ENCODE data around the gene SBNO2. TPM values are rescaled to one million over a fixed set of nuclear protein-coding genes. Genes with fewer than 3 reads are reported as not detected.

SBNO2 gene
- total RNA-seq, 1 experiment from 2014 or later: 46.3 TPM

GRCh38 chr19:1219786-1220476 is 45.9 kb upstream of the SBNO2 start:
- Histone ChIP-seq H3K56ac (ENCODE audit: insufficient read length, low read depth, low read length) (no peak overlapping the region), H3K14ac (ENCODE audit: insufficient read depth, low read length) (no peak overlapping the region), H4K8ac (replicated peaks; ENCODE audit: insufficient read length, low read depth, low read length) (no peak overlapping the region), H3K18ac (ENCODE audit: insufficient read length, low read depth, low read length) (no peak overlapping the region), H3K27ac (ENCODE audit: insufficient read length, low read depth, low read length) (no peak overlapping the region), H3K79me1 (ENCODE audit: insufficient read depth, low read depth, low read length, poor library complexity, severe bottlenecking) (peaks cover 4% of the 10 kb centered on the region), H3K79me2 (ENCODE audit: insufficient read depth, low read length) (peaks cover 7% of the 10 kb centered on the region; the same call in 1 of the 2 replicates), H3K9me3 (ENCODE audit: control insufficient read depth, low read depth, low read length) (no peaks in the 10 kb centered on the region), H2BK20ac (ENCODE audit: low read depth, low read length, poor library complexity, severe bottlenecking) (no peak overlapping the region), H2AFZ (ENCODE audit: low read length) (no peak overlapping the region), H3T11ph (ENCODE audit: low read length) (no peak overlapping the region), H3K23ac (ENCODE audit: insufficient read length, low read depth, low read length) (no peak overlapping the region), H2AK5ac (ENCODE audit: insufficient read length, low read length) (no peak overlapping the region), H3K4me1 (ENCODE audit: insufficient read depth, low read length) (no peaks in the 10 kb centered on the region), H3K4ac (ENCODE audit: low read depth, low read length) (no peak overlapping the region), H4K91ac (ENCODE audit: insufficient read length, low read depth, low read length) (no peak overlapping the region), H4K20me1 (ENCODE audit: control insufficient read depth, insufficient read depth, insufficient read length) (no peaks in the 10 kb centered on the region), H3K9ac (ENCODE audit: extremely low read depth, insufficient read length, low read length) (no peak overlapping the region), H3K23me2 (ENCODE audit: insufficient read length, low read depth, low read length, poor library complexity, severe bottlenecking) (no peaks in the 10 kb centered on the region), H2BK12ac (ENCODE audit: insufficient read length, low read depth, low read length) (no peak overlapping the region), H3K4me2 (ENCODE audit: insufficient read depth, insufficient read length, low read length) (no peak overlapping the region), H2BK120ac (ENCODE audit: low read depth, low read length, poor library complexity, severe bottlenecking) (no peak overlapping the region), H2BK15ac (ENCODE audit: low read depth, low read length) (no peak overlapping the region), H3K27me3 (ENCODE audit: insufficient read depth, low read length) (no peaks in the 10 kb centered on the region), H4K5ac (ENCODE audit: insufficient read length, low read depth, low read length) (no peak overlapping the region), H2BK5ac (ENCODE audit: insufficient read length, low read length) (no peak overlapping the region)
- no peak for TF ChIP-seq CTCF (conservative IDR thresholded peaks at IDR 0.05)
- no CpG with 5 or more reads among the region's 19 CpGs for WGBS (ENCODE audit: extremely low coverage, insufficient read length, low lambda C conversion rate)
- no peak overlapping the region for H3K4me3 Mint-ChIP-seq
- peaks cover 2 to 9% (median 8%) of the 10 kb centered on the region in 3 experiments; a peak in 5 of 7 replicates for H3K36me3 Mint-ChIP-seq (ENCODE audit: insufficient read depth in 1 of 3, low read depth in 3 of 3)
- DNase-seq: no peak
- no peaks in the 10 kb centered on the region for H3K27me3 Mint-ChIP-seq (ENCODE audit: low read depth)
- H3K9me3 Mint-ChIP-seq: no peaks in the 10 kb centered on the region
- no peak overlapping the region for H3K27ac Mint-ChIP-seq
- H3K4me1 Mint-ChIP-seq: peaks cover 4 to 20% of the 10 kb centered on the region in 2 experiments; a peak in 3 of 4 replicates
